Forelimb muscle (tissue), 1 donor: ENCODE data around the gene IL1R1. TPM values are rescaled to one million over a fixed set of nuclear protein-coding genes. Genes with fewer than 3 reads are reported as not detected.
"Not testable (repeated sequence)": the region's sequence is repeated elsewhere in the genome, so short reads cannot be mapped to it uniquely, and the experiment has no call there.

Source experiments
- DNase-seq: peaks from one replicate; pipeline ENCODE4 v3.0.0-alpha.2; 2013; ENCODE audit warnings: low read depth
- polyA plus RNA-seq: library from polyadenylated mRNA; unstranded; fragments of 120-200 nt; gene quantifications from one replicate; pipeline ENCODE4 v1.2.1, GENCODE V29; 2013; ENCODE audit not compliant: insufficient read length

IL1R1 gene
- polyA plus RNA-seq, result 8.4 TPM

- DNase-seq, result peak; percentile 68
Measured at GRCh38 chr2:102141970-102142828, at the start of gene IL1R1. IL1R1 (plus strand) TSS chr2:102142746; CDS start chr2:102157725, 14,979 bp downstream.

- DNase-seq, result no peak
Measured at GRCh38 chr2:102093662-102094061, 48.9 kb upstream of the IL1R1 start.

GRCh38 chr2:102094917-102095316 is 47.6 kb upstream of the IL1R1 start:
- DNase-seq, result no peak

GRCh38 chr2:102096103-102096502 is 46.4 kb upstream of the IL1R1 start:
- no peak for DNase-seq

GRCh38 chr2:102098756-102099155 is 43.8 kb upstream of the IL1R1 start:
- no peak for DNase-seq

GRCh38 chr2:102099536-102100298 is 42.8 kb upstream of the IL1R1 start:
- no peak for DNase-seq

GRCh38 chr2:102100371-102101096 is 42.0 kb upstream of the IL1R1 start:
- DNase-seq, result no peak

GRCh38 chr2:102101097-102101848 is 41.3 kb upstream of the IL1R1 start:
- no peak for DNase-seq

GRCh38 chr2:102101849-102102635 is 40.5 kb upstream of the IL1R1 start:
- no peak for DNase-seq

GRCh38 chr2:102102636-102102948 is 40.0 kb upstream of the IL1R1 start:
- DNase-seq, result not testable (repeated sequence)

- no peak for DNase-seq
Measured at GRCh38 chr2:102103284-102103683, 39.3 kb upstream of the IL1R1 start.

- no peak for DNase-seq
Measured at GRCh38 chr2:102103992-102104871, 38.3 kb upstream of the IL1R1 start.

GRCh38 chr2:102106133-102106556 is 36.4 kb upstream of the IL1R1 start:
- DNase-seq, result no peak

- not testable (repeated sequence) for DNase-seq
Measured at GRCh38 chr2:102106813-102107740, 35.5 kb upstream of the IL1R1 start.

GRCh38 chr2:102107741-102108070 is 34.8 kb upstream of the IL1R1 start:
- no peak for DNase-seq

GRCh38 chr2:102109016-102109415 is 33.5 kb upstream of the IL1R1 start:
- no peak for DNase-seq

- no peak for DNase-seq
Measured at GRCh38 chr2:102110171-102110570, 32.4 kb upstream of the IL1R1 start.

GRCh38 chr2:102110596-102111334 is 31.8 kb upstream of the IL1R1 start:
- DNase-seq, result no peak
